Islet precursor cell (in vitro differentiated cells): ENCODE data around the gene ASPDH.
"Not testable (repeated sequence)": the region's sequence is repeated elsewhere in the genome, so short reads cannot be mapped to it uniquely, and the experiment has no call there.

Experiments used
- DNase-seq: peaks from one replicate; pipeline ENCODE4 v3.0.0-alpha.2; 2018

Gene ASPDH

GRCh38 chr19:50476224-50476906, 37.3 kb downstream of the ASPDH start, which contains the start of the genes EMC10 and GARIN5A:
TSS of gene EMC10 (plus strand) at chr19:50476507. CDS start at chr19:50476545, 38 bp downstream.
TSS of gene GARIN5A (minus strand) at chr19:50476848. CDS start at chr19:50476388, 460 bp downstream.
- peak; percentile 97 for DNase-seq

GRCh38 chr19:50475736-50476223, 37.9 kb downstream of the ASPDH start:
- DNase-seq = no peak

GRCh38 chr19:50475101-50475568, 38.6 kb downstream of the ASPDH start:
- DNase-seq = no peak

GRCh38 chr19:50473336-50473735, 40.4 kb downstream of the ASPDH start:
- DNase-seq = not testable (repeated sequence)

- no peak for DNase-seq
Measured at GRCh38 chr19:50468818-50469217, 44.9 kb downstream of the ASPDH start.

GRCh38 chr19:50467566-50467965, 46.1 kb downstream of the ASPDH start:
- DNase-seq = no peak

GRCh38 chr19:50466706-50467039, 47.0 kb downstream of the ASPDH start:
- DNase-seq = no peak

- peak; percentile 86 for DNase-seq
Measured at GRCh38 chr19:50465986-50466705, 47.6 kb downstream of the ASPDH start.

GRCh38 chr19:50465000-50465399, 48.7 kb downstream of the ASPDH start:
- no peak for DNase-seq

- no peak for DNase-seq
Measured at GRCh38 chr19:50464348-50464747, 49.4 kb downstream of the ASPDH start.

- DNase-seq = no peak
Measured at GRCh38 chr19:50462970-50463369, 50.7 kb downstream of the ASPDH start.
